ENCODE measurements around the gene LHPP.

The LHPP gene

DNA sequence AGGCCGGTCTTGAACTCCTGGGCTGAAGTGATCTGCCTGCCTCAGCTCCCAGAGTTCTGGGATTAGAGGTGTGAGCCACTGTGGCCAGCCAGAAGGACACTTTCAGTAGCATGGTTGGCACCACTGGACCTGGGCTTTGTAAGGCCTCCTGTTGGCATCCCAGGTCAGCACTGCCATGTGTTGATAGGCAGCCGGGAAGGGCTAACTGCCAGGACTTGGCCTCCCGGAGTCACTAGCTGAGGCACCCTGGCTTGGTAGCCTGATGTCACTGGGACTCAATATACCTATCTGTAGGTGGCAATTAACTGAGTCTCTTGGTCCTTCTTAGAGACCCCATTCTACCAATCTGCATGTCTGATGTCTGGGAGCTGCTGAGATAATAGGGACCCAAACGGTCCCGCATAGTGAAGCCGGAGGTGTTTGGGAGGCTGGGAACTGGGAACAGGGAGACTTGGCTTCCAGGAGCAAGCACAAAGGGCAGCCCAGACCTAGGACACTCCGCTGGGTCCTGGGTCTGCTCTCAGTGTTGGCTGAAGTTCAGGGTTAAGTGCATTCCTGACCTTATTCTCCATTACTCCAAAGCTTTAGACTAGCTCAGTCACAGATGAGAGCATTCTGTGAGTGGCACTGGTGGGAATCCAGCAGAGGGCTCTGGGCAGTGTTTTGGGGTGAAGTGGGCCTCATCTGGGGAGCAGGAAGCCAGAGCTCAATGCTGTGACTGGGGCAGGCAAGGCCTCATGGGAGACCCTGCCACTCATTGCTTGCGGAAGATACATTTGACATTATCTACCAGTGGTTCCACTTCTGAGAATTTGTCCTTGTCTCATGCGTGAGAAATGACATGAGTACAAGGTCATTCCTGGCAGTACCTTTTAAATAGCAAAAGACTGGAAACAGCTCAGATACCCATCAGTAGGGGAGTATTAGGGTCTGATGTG is 2.7 kb downstream of the LHPP start:
- DNase-seq (ENCODE audit: insufficient read length) (no peak), FAIRE-seq (no peak)
- TF ChIP-seq POLR2A (IDR thresholded peaks at IDR 0.05; ENCODE audit: low read depth, low read length) (no peak), POLR2AphosphoS5 (IDR thresholded peaks at IDR 0.05; ENCODE audit: low read depth, low read length) (no peak), TAF1 (IDR thresholded peaks at IDR 0.05; ENCODE audit: borderline replicate concordance, low read depth, low read length) (no peak)

DNA sequence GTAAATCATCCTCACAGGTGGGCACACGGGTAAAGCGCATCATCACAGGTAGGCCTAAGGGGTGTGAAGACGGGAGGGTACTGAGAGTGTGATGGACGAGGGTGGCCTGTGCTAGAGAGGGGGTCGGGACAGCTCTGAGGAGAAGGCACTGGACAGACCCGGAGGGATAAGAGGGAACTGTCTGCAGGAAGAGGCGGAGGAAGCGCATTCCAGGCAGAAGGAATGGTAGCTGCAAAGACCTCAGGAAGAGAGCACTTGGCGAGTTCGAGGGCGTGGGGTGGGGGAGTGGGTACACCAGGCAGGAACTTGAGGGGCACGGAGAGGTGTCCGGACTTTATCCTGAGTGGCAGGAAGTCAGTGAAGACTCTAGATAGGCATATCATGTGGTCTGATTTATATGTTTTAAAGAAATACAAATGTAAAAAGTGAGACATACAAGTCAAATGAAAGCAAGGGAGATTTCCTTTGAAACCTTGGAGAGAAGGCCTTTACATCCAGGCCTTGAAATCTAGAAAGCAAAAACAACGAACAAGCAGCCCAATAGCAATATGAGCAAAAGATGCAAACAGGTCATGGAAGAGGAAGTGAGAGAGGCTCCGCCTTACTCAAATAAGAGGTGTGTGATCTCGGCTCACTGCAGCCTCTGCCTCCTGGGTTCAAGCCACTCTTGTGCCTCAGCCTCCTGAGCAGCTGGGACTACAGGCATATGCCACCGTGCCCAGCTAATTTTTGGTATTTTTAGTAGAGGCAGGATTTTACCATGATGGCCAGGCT is 3.6 kb downstream of the LHPP start:
- DNase-seq (ENCODE audit: insufficient read length), result no peak
- FAIRE-seq, result peak; percentile 77

DNA sequence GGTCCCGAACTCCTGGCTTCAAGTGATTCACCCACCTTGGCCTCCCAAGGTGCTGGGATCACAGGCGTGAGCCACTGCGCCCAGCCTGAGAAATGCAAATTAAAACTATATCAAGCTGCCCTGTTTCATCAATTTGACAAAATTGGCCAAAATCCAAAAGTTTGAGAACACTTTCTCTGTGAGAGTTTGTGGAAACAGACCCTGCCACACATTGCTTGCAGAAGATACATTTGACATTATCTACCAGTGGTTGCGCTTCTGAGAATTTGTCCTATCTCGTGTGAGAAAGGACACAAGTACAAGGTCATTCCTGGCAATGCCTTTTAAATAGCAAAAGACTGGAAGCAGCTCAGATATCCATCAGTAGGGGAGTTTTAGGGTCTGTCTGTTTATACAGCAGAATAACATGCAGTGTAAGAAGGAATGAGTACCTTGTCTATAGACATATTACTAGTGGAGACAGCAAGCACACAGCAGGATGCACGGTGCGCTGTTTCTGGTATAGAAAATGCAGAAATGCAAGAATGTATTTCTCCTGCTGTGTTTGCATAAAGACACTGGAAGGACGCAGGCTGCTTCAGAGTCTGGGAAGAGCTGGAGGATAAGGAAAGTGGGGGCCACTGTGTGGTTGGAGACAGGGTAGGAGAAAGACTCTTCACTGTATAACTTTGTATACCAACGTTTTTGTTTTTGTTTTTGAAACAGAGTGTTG is 4.3 kb downstream of the LHPP start:
- FAIRE-seq (no peak), DNase-seq (ENCODE audit: insufficient read length) (no peak)
- TF ChIP-seq TAF1 (IDR thresholded peaks at IDR 0.05; ENCODE audit: borderline replicate concordance, low read depth, low read length) (no peak), POLR2A (IDR thresholded peaks at IDR 0.05; ENCODE audit: low read depth, low read length) (no peak), POLR2AphosphoS5 (IDR thresholded peaks at IDR 0.05; ENCODE audit: low read depth, low read length) (no peak)

More for the DNA sequence above, 3.6 kb downstream of the LHPP start:
- no peak for TF ChIP-seq POLR2AphosphoS5 (IDR thresholded peaks at IDR 0.05; ENCODE audit: low read depth, low read length)
- no peak for TF ChIP-seq TAF1 (IDR thresholded peaks at IDR 0.05; ENCODE audit: borderline replicate concordance, low read depth, low read length)
- no peak for TF ChIP-seq POLR2A (IDR thresholded peaks at IDR 0.05; ENCODE audit: low read depth, low read length)

DNA sequence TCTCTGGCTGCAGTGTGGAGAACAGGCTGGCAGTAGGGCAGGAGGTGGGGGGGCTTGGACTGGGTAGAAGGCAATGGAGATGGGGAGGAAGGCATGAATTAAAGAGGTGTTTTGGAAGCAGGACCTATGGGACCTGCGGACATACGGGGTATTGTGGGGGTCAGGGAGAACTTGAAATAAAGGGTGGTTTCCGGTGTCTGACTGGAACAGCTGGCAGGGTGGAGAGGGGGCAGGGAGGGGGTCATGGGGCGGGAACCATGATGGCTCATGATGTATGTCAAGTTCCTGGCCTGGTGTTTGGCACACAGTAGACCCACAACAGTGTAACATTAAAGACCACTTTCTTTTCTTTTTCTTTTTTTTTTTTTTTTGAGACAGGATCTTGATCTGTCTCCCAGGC is 5.5 kb downstream of the LHPP start:
- FAIRE-seq (no peak), DNase-seq (ENCODE audit: insufficient read length) (no peak)
- TF ChIP-seq POLR2AphosphoS5 (IDR thresholded peaks at IDR 0.05; ENCODE audit: low read depth, low read length) (no peak), TAF1 (IDR thresholded peaks at IDR 0.05; ENCODE audit: borderline replicate concordance, low read depth, low read length) (no peak), POLR2A (IDR thresholded peaks at IDR 0.05; ENCODE audit: low read depth, low read length) (no peak)

DNA sequence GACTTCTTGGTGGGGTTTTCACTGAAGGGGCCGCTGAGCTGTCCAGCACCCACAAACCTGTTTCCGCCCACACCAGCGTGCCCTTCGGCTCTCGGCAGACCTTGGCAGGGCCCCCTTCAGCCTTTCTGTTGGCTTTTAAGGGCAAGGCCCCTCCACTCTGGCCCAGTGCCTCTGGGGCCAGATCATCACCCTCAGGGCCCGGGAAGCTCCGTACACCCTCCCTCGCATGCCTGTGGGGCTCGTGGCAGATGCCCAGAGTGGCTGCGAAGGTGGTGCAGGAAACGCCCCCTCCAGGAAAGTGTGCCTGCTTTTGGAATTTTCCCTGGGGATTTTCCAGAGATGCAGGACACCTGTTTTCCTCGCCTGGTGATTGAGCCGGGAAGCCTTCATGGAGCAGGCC is 7.0 kb downstream of the LHPP start:
- DNase-seq (ENCODE audit: insufficient read length) (no peak), FAIRE-seq (no peak)
- TF ChIP-seq POLR2A (IDR thresholded peaks at IDR 0.05; ENCODE audit: low read depth, low read length), result no peak
- TF ChIP-seq POLR2AphosphoS5 (IDR thresholded peaks at IDR 0.05; ENCODE audit: low read depth, low read length), result no peak
- TF ChIP-seq TAF1 (IDR thresholded peaks at IDR 0.05; ENCODE audit: borderline replicate concordance, low read depth, low read length), result no peak

DNA sequence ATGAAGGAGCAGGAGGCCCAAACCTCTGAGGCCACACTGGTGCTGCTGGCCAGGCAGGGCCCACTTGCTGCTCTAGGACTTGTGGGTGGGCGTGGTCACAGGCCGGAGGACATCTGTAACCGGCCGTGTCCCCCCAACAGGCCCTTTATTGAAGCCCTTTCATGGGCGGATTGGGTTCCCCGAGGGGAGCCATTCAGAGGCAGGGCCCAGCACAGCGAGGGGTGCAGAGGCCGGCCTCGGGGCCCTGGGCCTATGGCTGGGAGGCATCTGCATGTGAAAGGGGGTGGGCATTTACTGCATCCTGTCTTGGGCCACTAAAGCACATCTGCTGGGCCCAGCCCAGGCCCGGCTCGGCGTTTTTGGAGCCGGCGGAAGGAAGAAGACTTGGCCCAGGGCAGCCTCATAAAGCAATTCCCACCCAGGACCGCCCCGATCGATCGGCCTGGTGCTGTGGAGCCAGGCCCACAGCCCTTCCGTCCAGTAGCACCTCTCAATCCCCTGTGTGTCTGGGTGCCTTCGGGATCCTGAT is 8.4 kb downstream of the LHPP start:
- FAIRE-seq (no peak), DNase-seq (ENCODE audit: insufficient read length) (no peak)
- TF ChIP-seq POLR2A (IDR thresholded peaks at IDR 0.05; ENCODE audit: low read depth, low read length) (no peak), TAF1 (IDR thresholded peaks at IDR 0.05; ENCODE audit: borderline replicate concordance, low read depth, low read length) (no peak), POLR2AphosphoS5 (IDR thresholded peaks at IDR 0.05; ENCODE audit: low read depth, low read length) (no peak)

DNA sequence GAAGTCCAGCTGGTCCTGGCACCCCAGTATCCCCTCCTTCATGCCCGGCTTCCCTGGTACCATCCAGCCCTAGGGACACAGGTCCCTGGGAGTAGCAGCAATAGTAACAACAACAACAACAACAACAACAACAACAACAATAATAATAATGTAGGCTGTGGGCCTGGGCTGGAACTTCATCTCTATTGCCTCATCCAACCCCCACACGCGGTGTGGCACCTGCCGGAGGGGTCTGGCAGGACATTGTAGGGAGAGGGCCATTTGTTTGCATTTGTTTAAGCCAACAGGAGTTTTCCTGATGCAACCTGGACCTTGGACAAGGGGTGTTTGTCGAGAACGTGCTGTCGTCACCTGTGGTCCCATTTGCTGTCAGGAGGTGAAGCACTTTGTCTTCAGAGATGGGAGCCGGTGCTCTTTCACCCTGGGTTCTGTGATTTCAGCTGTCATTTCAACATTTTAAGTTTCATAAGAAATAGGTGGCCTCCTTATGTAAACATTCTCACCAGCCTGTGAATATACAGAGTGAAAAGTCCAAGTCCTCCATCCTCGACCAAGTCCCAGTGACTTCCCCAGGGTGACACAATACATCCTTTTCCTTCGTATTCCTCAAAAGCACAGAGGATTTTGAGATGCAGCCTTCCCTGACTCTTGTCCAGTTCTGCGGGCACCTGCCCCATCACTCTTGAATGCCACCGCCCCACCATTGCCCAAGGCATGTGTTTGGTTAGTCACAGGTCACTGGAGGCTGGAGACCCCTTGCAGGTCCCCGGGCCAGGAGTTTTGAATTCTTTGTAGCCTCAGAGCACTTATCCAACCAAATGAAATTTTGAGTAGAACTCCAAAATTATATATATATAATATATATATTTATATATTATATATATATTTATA is 9.2 kb downstream of the LHPP start:
- FAIRE-seq (no peak), DNase-seq (ENCODE audit: insufficient read length) (no peak)
- TF ChIP-seq TAF1 (IDR thresholded peaks at IDR 0.05; ENCODE audit: borderline replicate concordance, low read depth, low read length), result no peak
- TF ChIP-seq POLR2A (IDR thresholded peaks at IDR 0.05; ENCODE audit: low read depth, low read length), result no peak
- no peak for TF ChIP-seq POLR2AphosphoS5 (IDR thresholded peaks at IDR 0.05; ENCODE audit: low read depth, low read length)

DNA sequence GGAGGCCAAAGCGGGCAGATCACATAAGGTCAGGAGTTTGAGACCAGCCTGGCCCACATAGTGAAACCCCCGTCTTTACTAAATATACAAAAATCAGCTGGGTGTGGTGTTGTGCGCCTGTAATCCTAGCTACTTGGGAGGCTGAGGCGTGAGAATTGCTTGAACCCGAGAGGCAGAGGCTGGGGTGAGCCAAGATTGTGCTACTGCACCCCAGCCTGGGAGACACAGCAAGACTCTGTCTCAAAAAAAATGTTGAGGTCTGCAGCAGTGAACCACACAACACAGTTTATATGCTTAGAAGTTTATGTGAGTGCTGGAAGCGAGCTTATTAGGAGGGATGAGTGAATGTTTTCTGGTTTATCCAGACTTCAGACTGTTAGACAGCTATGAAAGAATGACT is 10.4 kb downstream of the LHPP start:
- DNase-seq (ENCODE audit: insufficient read length) (no peak), FAIRE-seq (no peak)
- TF ChIP-seq POLR2AphosphoS5 (IDR thresholded peaks at IDR 0.05; ENCODE audit: low read depth, low read length) (no peak), TAF1 (IDR thresholded peaks at IDR 0.05; ENCODE audit: borderline replicate concordance, low read depth, low read length) (no peak), POLR2A (IDR thresholded peaks at IDR 0.05; ENCODE audit: low read depth, low read length) (no peak)

DNA sequence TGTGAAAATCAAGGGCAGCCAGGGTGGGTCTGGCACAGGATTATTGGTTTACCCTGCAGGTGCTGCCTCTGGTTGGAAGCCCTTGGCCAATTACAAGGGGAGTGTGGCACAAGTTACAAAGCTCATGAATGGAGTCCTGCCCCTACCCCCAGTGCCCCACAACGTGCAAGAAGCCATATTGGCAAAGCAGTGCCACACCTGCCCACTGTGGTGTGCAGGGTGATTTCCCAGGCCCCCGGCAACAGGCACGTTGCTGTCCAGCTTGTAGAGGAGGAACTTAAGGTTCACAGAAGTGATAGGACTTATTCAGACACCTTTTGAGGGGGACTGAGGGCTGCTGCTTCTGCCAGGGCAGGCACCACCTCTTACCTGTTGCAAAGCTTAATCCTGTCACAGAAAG is 11.4 kb downstream of the LHPP start:
- TF ChIP-seq POLR2AphosphoS5 (IDR thresholded peaks at IDR 0.05; ENCODE audit: low read depth, low read length), result no peak
- no peak for TF ChIP-seq TAF1 (IDR thresholded peaks at IDR 0.05; ENCODE audit: borderline replicate concordance, low read depth, low read length)
- no peak for TF ChIP-seq POLR2A (IDR thresholded peaks at IDR 0.05; ENCODE audit: low read depth, low read length)
- no peak for FAIRE-seq
- DNase-seq (ENCODE audit: insufficient read length), result no peak

DNA sequence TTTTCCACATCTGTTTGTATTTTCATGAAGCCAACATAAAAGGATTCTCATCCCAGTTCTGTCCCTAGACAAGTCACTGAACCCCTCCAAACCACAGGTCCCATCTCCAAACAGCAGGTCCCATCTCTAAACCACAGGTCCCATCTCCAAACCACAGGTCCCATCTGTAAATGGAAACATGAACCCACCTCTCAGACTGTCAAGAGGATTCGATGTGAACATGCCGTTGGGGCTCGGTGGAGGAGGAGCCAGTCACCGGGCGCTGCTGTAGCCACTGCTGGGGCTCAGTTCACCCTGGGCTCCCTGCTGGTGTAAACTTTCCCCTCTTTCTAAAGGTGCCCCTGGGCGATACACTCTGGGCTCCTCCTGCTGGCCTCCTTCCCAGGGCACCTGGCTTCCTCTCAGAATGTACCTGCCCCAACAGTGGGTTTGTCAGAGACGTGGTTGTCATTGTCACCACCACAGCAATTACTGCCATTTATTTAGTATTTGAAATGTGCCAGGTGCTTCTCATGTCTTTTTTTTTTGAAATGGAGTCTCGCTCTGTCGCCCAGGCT is 13.0 kb downstream of the LHPP start:
- no peak for FAIRE-seq
- no peak for DNase-seq (ENCODE audit: insufficient read length)

More for the DNA sequence above, 13.0 kb downstream of the LHPP start:
- TF ChIP-seq POLR2AphosphoS5 (IDR thresholded peaks at IDR 0.05; ENCODE audit: low read depth, low read length), result no peak
- TF ChIP-seq TAF1 (IDR thresholded peaks at IDR 0.05; ENCODE audit: borderline replicate concordance, low read depth, low read length), result no peak
- no peak for TF ChIP-seq POLR2A (IDR thresholded peaks at IDR 0.05; ENCODE audit: low read depth, low read length)

Measured in GM12892 (cell line).